AG04450 (cell line): ENCODE results near the gene DGKG. TPM values are rescaled to one million over a fixed set of nuclear protein-coding genes. Genes with fewer than 3 reads are reported as not detected.

ENCODE experiments used
- CTCF ChIA-PET: fragments of 300-600, 350-600 bp; formaldehyde crosslinking; extraction: SDS; loops from one replicate; lab custom pipeline; 2022; ENCODE audit warnings: antibody characterized with exemption, inconsistent platforms; lab: Charles Lee
- POLR2A ChIA-PET: fragments of 350-600 bp; formaldehyde crosslinking; extraction: SDS; loops from one replicate; lab custom pipeline; 2021; ENCODE audit warnings: antibody characterized with exemption, inconsistent platforms; lab: Yijun Ruan, JAX
- DNase-seq: peaks from one replicate; pipeline ENCODE4 v3.0.0-alpha.2; 2011; ENCODE audit warnings: low read depth, low spot score
- H3K27ac ChIP-seq: one replicate; pipeline ENCODE4 v1.5.1; 2012; ENCODE audit warnings: low read depth, low read length, control low read depth
- H3K27me3 ChIP-seq: one replicate; pipeline ENCODE4 v1.6.0; 2012; ENCODE audit warnings: low read length; ENCODE audit not compliant: control insufficient read depth, insufficient read depth
- H3K4me3 ChIP-seq: 2 replicates; pipeline ENCODE4 v1.5.1; 2011; ENCODE audit warnings: mild to moderate bottlenecking, low read depth, low read length, control low read depth
- H3K9me3 ChIP-seq: 2 replicates; pipeline ENCODE4 v1.5.1; 2012; ENCODE audit warnings: low read length; ENCODE audit not compliant: control insufficient read depth, insufficient read depth
- polyA plus RNA-seq: library from polyadenylated mRNA; depleted of rRNA; stranded (reverse); fragments of >200 nt; gene quantifications from 2 replicates; pipeline ENCODE4 v1.2.3, GENCODE V29; 2011
- TF ChIP-seq, protein P1 (sequence below): IDR thresholded peaks from 2 replicates; pipeline ENCODE4 v1.5.1; 2011; ENCODE audit warnings: low read depth, low read length, control low read depth, inconsistent platforms

Gene DGKG
- polyA plus RNA-seq, 1 experiment = 5.1 TPM

DNA sequence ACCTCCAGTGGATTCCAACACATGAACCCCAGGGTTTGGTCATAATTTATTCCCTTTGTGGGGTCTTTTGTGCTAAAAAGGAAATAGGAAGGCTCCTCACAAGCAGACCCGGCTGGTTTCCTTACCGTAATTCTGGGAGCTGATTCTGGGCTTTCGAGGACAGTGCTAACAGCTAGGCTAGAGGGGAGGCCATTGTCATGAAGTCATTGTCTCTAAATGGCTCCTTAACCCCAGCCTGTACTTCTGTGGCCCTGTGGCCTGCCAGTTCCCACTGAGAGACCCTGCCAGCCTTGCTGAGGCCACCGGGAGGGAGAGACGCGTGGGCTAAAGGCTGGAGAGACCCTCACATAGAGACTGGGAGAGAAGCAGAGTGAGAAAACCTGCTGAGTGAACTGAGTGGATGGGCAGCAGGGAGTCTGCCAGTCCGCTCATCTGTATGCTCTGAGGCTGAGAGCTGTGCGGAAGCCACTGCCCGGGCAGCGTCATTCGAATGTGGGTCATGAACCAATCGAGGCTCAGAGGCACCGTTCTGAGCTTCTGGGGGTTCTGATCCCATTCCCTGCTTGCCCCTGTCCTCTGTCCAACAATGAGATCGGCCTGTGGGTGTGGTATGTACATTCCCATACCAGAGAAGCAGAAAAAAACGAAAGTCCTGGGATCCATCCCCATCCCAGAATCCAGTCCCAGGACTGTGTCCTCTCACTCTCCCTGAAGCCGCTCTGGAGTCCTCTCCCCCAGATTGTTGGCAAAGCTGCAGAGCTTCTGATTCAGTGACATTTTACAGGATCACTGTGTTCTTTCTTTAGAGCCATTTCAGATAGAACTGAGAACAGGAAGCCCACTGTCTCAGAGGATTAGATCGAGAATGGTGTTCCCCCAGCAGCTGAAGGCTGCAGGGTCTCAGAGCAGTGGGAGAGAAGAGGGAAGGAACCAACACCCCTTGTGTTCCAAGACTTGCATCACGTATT is 21.3 kb upstream of the DGKG start:
- no peak overlapping the region for H3K27ac ChIP-seq
- TF ChIP-seq, protein P1, sequence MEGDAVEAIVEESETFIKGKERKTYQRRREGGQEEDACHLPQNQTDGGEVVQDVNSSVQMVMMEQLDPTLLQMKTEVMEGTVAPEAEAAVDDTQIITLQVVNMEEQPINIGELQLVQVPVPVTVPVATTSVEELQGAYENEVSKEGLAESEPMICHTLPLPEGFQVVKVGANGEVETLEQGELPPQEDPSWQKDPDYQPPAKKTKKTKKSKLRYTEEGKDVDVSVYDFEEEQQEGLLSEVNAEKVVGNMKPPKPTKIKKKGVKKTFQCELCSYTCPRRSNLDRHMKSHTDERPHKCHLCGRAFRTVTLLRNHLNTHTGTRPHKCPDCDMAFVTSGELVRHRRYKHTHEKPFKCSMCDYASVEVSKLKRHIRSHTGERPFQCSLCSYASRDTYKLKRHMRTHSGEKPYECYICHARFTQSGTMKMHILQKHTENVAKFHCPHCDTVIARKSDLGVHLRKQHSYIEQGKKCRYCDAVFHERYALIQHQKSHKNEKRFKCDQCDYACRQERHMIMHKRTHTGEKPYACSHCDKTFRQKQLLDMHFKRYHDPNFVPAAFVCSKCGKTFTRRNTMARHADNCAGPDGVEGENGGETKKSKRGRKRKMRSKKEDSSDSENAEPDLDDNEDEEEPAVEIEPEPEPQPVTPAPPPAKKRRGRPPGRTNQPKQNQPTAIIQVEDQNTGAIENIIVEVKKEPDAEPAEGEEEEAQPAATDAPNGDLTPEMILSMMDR = no peak
- POLR2A ChIA-PET = no interaction called here
- H3K4me3 ChIP-seq = no peak overlapping the region
- H3K9me3 ChIP-seq = no peaks in the 10 kb centered on the region
- CTCF ChIA-PET = no interaction called here
- DNase-seq = no peak
- no peaks in the 10 kb centered on the region for H3K27me3 ChIP-seq

DNA sequence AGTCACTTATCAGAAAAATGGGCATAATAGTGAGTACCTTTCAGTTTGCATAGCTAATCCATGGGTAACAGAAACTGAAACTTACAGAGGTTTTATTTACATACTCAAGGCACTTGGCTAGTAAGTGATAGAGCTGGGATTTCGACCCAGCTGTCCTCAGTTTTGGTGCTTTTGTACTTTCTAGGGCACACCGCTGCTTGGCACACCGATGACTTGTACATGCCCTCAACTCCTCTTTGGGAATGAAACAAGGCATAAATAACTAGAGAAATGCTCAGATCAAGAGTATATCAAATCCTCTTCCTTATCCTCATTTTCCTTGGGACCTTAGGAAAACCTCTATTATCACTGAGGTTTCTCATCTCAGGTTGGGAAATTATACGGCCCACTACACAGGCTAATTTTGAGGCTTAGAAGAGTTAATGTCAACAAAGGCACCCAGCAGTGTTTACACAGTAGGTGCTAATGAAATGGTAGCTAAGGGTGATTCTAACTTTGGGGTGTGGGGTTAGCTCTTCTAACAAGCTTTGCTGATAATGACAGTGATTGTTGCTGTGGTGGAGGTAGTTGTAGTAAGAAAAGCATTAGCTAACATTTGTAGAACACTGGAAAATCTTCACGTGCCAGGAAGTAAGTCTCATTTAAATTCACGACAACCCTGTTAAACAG is 20.3 kb upstream of the DGKG start:
- ChIA-PET POLR2A (no interaction called here), CTCF (no interaction called here)
- H3K27me3 ChIP-seq = peaks cover 4% of the 10 kb centered on the region
- no peaks in the 10 kb centered on the region for H3K9me3 ChIP-seq
- TF ChIP-seq, protein P1 = no peak
- DNase-seq = no peak
- no peak overlapping the region for H3K27ac ChIP-seq
- H3K4me3 ChIP-seq = no peak overlapping the region

DNA sequence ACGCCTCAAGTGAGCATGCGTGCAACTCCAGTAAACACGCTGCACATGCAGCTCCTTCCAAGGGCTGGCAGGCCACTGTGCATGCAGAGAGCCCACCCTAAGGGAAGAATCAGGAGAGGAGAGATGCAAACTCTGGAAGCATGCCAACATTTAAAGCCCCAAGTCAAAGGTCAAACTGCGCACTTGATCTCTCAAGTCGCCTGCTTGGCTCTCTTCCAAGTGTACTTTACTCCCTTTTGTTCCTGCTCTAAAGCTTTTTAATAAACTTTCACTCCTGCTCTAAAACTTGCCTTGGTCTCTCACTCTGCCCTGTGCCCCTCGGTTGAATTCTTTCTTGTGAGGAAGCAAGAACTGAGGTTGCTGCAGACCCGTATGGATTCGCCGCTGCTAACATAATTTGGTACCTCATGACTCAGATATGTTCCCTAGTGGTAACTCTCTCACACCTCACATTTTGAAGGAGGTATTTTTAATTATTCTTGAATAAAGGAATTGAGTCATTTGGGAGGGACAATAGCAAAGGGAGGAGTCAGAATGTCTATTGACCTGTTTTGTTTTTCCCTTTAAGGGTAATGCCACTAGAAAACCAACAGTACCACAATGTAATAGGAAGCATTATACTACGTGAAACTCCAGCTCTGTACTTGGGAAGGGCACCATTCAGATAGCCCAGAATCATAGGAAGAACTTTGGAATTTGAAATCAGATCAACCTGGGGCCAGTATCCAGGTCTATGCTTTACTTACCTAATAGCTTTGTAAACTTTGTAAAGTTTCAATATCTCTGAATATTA is 19.6 kb upstream of the DGKG start:
- TF ChIP-seq, protein P1 = no peak
- ChIA-PET CTCF (no interaction called here), POLR2A (no interaction called here)
- H3K27ac ChIP-seq = no peak overlapping the region
- no peak overlapping the region for H3K4me3 ChIP-seq
- no peaks in the 10 kb centered on the region for H3K9me3 ChIP-seq
- no peak for DNase-seq
- H3K27me3 ChIP-seq = peaks cover 4% of the 10 kb centered on the region

DNA sequence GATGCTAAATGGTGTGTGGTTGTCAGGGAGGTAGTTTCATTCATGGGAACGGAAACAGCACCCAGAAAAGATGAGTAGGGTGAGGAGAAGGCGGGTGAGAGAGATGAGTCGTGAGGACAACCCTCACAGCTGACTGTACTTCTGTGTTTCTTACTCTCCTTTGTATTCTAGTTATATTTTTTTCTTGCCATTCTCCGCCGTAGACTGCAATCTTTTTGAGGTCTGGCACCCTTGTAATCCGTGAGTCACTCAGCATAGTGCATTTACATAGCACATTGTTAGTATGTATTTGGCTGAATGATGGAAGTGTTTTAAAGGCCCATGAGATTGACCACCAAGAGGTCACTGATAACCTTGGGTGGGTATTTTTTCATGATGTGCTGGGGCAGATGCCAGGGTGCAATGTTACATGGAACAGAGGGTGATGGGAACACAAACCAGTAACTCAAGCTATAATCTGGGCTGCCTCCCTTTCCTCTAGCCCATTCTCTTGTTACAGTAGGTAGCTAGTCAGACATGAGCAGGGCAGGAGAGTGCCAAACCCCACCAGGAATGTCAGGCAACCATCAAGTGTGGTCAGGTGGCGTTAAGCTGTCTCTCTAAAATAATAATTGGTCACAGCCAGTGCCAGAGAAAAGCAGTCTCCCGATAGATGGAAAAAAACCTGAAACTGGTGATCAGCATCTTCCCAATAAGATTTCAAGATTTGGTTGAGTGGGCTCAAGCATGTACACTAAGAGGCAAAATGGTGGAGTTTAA is 18.8 kb upstream of the DGKG start:
- Histone ChIP-seq H3K27me3 (peaks cover 6% of the 10 kb centered on the region), H3K4me3 (no peak overlapping the region), H3K27ac (no peak overlapping the region), H3K9me3 (no peaks in the 10 kb centered on the region)
- TF ChIP-seq, protein P1 = no peak
- ChIA-PET CTCF (no interaction called here), POLR2A (no interaction called here)
- no peak for DNase-seq
